CD14-positive monocyte (primary cell): Measurements from ENCODE around the gene SLC38A2. TPM values are rescaled to one million over a fixed set of nuclear protein-coding genes. Genes with fewer than 3 reads are reported as not detected.

ENCODE experiments used
- DNase-seq, 3 donors: peaks; one replicate each; pipeline ENCODE4 v3.0.0-alpha.2; 2011 to 2022
- H2AFZ ChIP-seq: 2 replicates; pipeline ENCODE4 v1.6.0; 2012; ENCODE audit warnings: mild to moderate bottlenecking, low read depth, low read length, inconsistent platforms; ENCODE audit not compliant: insufficient read depth, poor library complexity, severe bottlenecking
- H3K27ac ChIP-seq, 2 donors: 1 replicate in 1 of 2; 2 replicates in 1 of 2; pipeline ENCODE4 v1.5.1; 2012 to 2013; ENCODE audit warnings: low read length in 2 of 2, control low read depth in 1 of 2, inconsistent platforms in 1 of 2, low read depth in 1 of 2, mild to moderate bottlenecking in 1 of 2
- H3K27me3 ChIP-seq, 2 donors: one replicate each; pipeline versions ENCODE4 v1.6.0 to v1.6.1; 2011 to 2013; ENCODE audit warnings: low read length in 2 of 2; ENCODE audit not compliant: control insufficient read depth in 2 of 2, insufficient read depth in 2 of 2
- H3K36me3 ChIP-seq, 2 donors: replicated peaks in 1 of 2; 1 replicate in 1 of 2; 2 replicates in 1 of 2; pipeline versions ENCODE4 v1.5.1 to v1.6.1; 2012 to 2013; ENCODE audit warnings: low read length in 2 of 2, control low read depth in 1 of 2, inconsistent platforms in 1 of 2, mild to moderate bottlenecking in 1 of 2; ENCODE audit not compliant: insufficient read depth in 2 of 2, control insufficient read depth in 1 of 2
- H3K4me1 ChIP-seq, 2 donors: 1 replicate in 1 of 2; 2 replicates in 1 of 2; pipeline versions ENCODE4 v1.5.1 to v1.6.1; 2012 to 2013; ENCODE audit warnings: low read length in 2 of 2, control low read depth in 1 of 2, inconsistent platforms in 1 of 2, mild to moderate bottlenecking in 1 of 2, moderate library complexity in 1 of 2; ENCODE audit not compliant: insufficient read depth in 2 of 2, control insufficient read depth in 1 of 2
- H3K4me2 ChIP-seq: replicated peaks from 2 replicates; pipeline ENCODE3; 2012; ENCODE audit warnings: low read length, moderate library complexity, mild to moderate bottlenecking; ENCODE audit not compliant: poor library complexity, severe bottlenecking; ENCODE audit errors: extremely low read depth
- H3K4me3 ChIP-seq, 3 experiments: fragments of 200-600 bp in 1 of 3; sonication (generic) in 1 of 3; replicated peaks in 1 of 3; 1 replicate in 2 of 3; 2 replicates in 1 of 3; pipeline ENCODE4 v1.5.1; 2011 to 2013; ENCODE audit warnings: low read length in 3 of 3, mild to moderate bottlenecking in 3 of 3, control low read depth in 2 of 3, low read depth in 2 of 3, inconsistent platforms in 1 of 3, moderate library complexity in 1 of 3
- H3K79me2 ChIP-seq: 2 replicates; pipeline ENCODE4 v1.6.0; 2012; ENCODE audit warnings: mild to moderate bottlenecking, control low read depth, inconsistent platforms, low read length, moderate library complexity; ENCODE audit not compliant: insufficient read depth
- H3K9ac ChIP-seq: 2 replicates; pipeline ENCODE4 v1.6.0; 2017; ENCODE audit warnings: low read length, mild to moderate bottlenecking; ENCODE audit not compliant: insufficient read depth, poor library complexity, severe bottlenecking
- H3K9me3 ChIP-seq, 2 donors: replicated peaks in 1 of 2; 1 replicate in 1 of 2; 2 replicates in 1 of 2; pipeline versions ENCODE4 v1.5.1 to v1.6.1; 2012 to 2013; ENCODE audit warnings: low read length in 2 of 2, control low read depth in 1 of 2; ENCODE audit not compliant: control insufficient read depth in 1 of 2, insufficient read depth in 1 of 2
- H4K20me1 ChIP-seq: 2 replicates; pipeline ENCODE4 v1.6.0; 2012; ENCODE audit warnings: mild to moderate bottlenecking, low read length, control low read depth, moderate library complexity; ENCODE audit not compliant: insufficient read depth
- H3K27ac Mint-ChIP-seq, 7 donors: one replicate each; pipeline ENCODE4 v1.8.0; 2020; ENCODE audit warnings: mild to moderate bottlenecking in 7 of 7, mixed read lengths in 7 of 7, moderate library complexity in 6 of 7, inconsistent platforms in 2 of 7
- H3K27me3 Mint-ChIP-seq, 3 donors: one replicate each; pipeline ENCODE4 v1.8.0; 2021 to 2022; ENCODE audit warnings: low read depth in 3 of 3, mild to moderate bottlenecking in 3 of 3, mixed read lengths in 3 of 3, moderate library complexity in 3 of 3, inconsistent platforms in 1 of 3
- H3K36me3 Mint-ChIP-seq, 2 donors: one replicate each; pipeline ENCODE4 v1.8.0; 2020; ENCODE audit warnings: mixed read lengths in 2 of 2, inconsistent platforms in 1 of 2, mild to moderate bottlenecking in 1 of 2
- H3K4me1 Mint-ChIP-seq: one replicate; pipeline ENCODE4 v1.8.0; 2020; ENCODE audit warnings: mild to moderate bottlenecking, mixed read lengths
- H3K4me3 Mint-ChIP-seq, 2 donors: one replicate each; pipeline ENCODE4 v1.8.0; 2020; ENCODE audit warnings: mild to moderate bottlenecking in 2 of 2, mixed read lengths in 2 of 2, moderate library complexity in 1 of 2
- H3K9me3 Mint-ChIP-seq, 7 donors: one replicate each; pipeline ENCODE4 v1.8.0; 2020 to 2022; ENCODE audit warnings: mixed read lengths in 7 of 7, mild to moderate bottlenecking in 6 of 7, moderate library complexity in 6 of 7, inconsistent platforms in 2 of 7
- WGBS: methylation state at CpG from one replicate; pipeline ENCODE4 v1.1.5; 2013; ENCODE audit warnings: missing lambda C conversion rate; ENCODE audit not compliant: insufficient coverage; 5-methylcytosine and 5-hydroxymethylcytosine counted together
- intact Hi-C, 2 donors: fragments of 100-400 bp; cut with micrococcal nuclease; formaldehyde crosslinking; loops; one replicate each; pipeline versions ENCODE4 v1.15.0 to v1.15.1; 2023
- polyA plus RNA-seq, 3 donors: library from polyadenylated mRNA; depleted of rRNA in 1 of 3; unstranded in 2 of 3; stranded (reverse) in 1 of 3; fragments of 300-500 nt in 2 of 3; fragments of >200 nt in 1 of 3; fragmentation: Illumina TruSeq in 2 of 3; gene quantifications; 1 replicate in 2 of 3; 2 replicates in 1 of 3; pipeline ENCODE4 v1.2.3, GENCODE V29; 2012 to 2021
- TF ChIP-seq, protein P1 (sequence below): fragments of 200-600 bp; IDR thresholded peaks from one replicate; pipeline ENCODE4 v1.8.0; 2022; ENCODE audit warnings: antibody characterized with exemption, mild to moderate bottlenecking

Gene SLC38A2
- polyA plus RNA-seq, 3 donors = 33.8 to 116 (median 48.7) TPM

GRCh38 chr12:46403719-46404070 lies 31.1 kb upstream of the SLC38A2 start:
- intact Hi-C loops = no loop called here
- no peak for DNase-seq
- Histone ChIP-seq H2AFZ (no peak overlapping the region), H3K27ac (no peak overlapping the region), H3K4me3 (no peak overlapping the region), H3K4me2 (no peak overlapping the region), H3K27me3 (no peaks in the 10 kb centered on the region), H3K36me3 (no peaks in the 10 kb centered on the region), H3K9ac (no peak overlapping the region), H3K9me3 (no peaks in the 10 kb centered on the region), H3K4me1 (peaks cover 0 to 7% of the 10 kb centered on the region in 2 donors), H4K20me1 (no peaks in the 10 kb centered on the region), H3K79me2 (no peaks in the 10 kb centered on the region)
- TF ChIP-seq, protein P1, sequence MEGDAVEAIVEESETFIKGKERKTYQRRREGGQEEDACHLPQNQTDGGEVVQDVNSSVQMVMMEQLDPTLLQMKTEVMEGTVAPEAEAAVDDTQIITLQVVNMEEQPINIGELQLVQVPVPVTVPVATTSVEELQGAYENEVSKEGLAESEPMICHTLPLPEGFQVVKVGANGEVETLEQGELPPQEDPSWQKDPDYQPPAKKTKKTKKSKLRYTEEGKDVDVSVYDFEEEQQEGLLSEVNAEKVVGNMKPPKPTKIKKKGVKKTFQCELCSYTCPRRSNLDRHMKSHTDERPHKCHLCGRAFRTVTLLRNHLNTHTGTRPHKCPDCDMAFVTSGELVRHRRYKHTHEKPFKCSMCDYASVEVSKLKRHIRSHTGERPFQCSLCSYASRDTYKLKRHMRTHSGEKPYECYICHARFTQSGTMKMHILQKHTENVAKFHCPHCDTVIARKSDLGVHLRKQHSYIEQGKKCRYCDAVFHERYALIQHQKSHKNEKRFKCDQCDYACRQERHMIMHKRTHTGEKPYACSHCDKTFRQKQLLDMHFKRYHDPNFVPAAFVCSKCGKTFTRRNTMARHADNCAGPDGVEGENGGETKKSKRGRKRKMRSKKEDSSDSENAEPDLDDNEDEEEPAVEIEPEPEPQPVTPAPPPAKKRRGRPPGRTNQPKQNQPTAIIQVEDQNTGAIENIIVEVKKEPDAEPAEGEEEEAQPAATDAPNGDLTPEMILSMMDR = no peak
- H3K36me3 Mint-ChIP-seq = no peaks in the 10 kb centered on the region
- H3K4me1 Mint-ChIP-seq = peaks cover 11% of the 10 kb centered on the region
- H3K4me3 Mint-ChIP-seq = no peak overlapping the region
- H3K27me3 Mint-ChIP-seq = no peaks in the 10 kb centered on the region
- H3K27ac Mint-ChIP-seq = no peak overlapping the region
- peaks cover 0 to 6% (median 0%) of the 10 kb centered on the region in 7 donors for H3K9me3 Mint-ChIP-seq

- Histone ChIP-seq H3K4me2 (no peak overlapping the region), H3K36me3 (no peaks in the 10 kb centered on the region), H3K9ac (no peak overlapping the region), H3K79me2 (no peaks in the 10 kb centered on the region), H3K4me1 (peaks cover 0 to 7% of the 10 kb centered on the region in 2 donors), H3K27ac (no peak overlapping the region), H4K20me1 (no peaks in the 10 kb centered on the region), H3K4me3 (no peak overlapping the region), H2AFZ (no peak overlapping the region), H3K27me3 (no peaks in the 10 kb centered on the region), H3K9me3 (no peaks in the 10 kb centered on the region)
- Mint-ChIP-seq H3K27me3 (no peaks in the 10 kb centered on the region), H3K36me3 (no peaks in the 10 kb centered on the region), H3K9me3 (peaks cover 0 to 6% (median 0%) of the 10 kb centered on the region in 7 donors), H3K4me3 (no peak overlapping the region), H3K4me1 (peaks cover 11% of the 10 kb centered on the region), H3K27ac (no peak overlapping the region)
- TF ChIP-seq, protein P1 = no peak
- WGBS = no CpG with 5 or more reads among the region's 3 CpGs
- intact Hi-C loops = no loop called here
- DNase-seq = no peak
Measured at GRCh38 chr12:46402941-46403718, 30.6 kb upstream of the SLC38A2 start.
